GM21447 (cell line): Measurements from ENCODE around the gene OAS1.

ENCODE experiments used
- ATAC-seq: cut with Tn5 transposase; IDR thresholded peaks from one replicate; pipeline ENCODE4 v1.9.1; 2021; ENCODE audit not compliant: unreplicated experiment

The OAS1 gene

DNA sequence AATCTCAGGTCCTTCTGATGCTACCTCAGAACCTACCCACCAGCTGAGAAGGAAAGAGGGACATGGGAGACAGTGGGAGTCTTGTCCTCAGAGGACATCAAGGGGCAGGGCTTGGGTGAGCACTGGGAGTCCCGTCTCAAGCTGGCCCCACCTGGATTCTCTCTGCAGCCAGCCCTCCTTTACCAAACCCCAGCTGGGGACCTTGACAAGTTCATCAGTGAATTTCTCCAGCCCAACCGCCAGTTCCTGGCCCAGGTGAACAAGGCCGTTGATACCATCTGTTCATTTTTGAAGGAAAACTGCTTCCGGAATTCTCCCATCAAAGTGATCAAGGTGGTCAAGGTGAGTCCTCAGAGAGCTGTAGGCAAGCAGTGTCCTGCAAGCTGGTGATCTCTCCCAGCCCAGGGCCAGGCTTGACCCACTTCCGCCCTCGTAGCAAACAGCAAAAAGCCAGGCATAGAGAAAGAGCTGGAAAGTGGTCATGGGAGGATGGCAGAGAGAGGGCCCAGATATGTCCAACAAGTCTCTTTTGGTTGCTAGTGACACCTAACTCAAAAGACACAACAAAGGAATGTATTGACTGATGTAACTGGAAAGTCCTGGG is 57.4 kb downstream of the OAS1 start:
- no peak for ATAC-seq

DNA sequence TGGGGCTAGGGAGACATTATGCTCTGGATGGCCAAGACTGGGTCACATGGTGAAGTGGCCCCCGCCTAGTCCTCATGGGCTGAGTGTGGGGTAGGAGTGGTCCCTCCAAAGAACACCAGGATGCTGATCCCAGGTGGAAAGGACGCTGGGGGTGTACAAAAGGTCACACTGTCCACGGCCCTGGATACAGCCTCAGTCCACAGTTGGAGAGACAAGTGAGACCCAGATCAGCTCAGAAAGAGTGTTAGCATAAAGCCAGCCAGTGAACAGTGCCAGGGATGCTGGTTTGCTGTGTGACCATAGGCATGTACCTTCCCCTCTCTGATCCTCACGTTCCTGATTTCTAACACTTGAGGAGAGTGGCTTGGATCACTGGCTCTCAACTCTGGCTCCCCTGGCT is 58.2 kb downstream of the OAS1 start:
- no peak for ATAC-seq

DNA sequence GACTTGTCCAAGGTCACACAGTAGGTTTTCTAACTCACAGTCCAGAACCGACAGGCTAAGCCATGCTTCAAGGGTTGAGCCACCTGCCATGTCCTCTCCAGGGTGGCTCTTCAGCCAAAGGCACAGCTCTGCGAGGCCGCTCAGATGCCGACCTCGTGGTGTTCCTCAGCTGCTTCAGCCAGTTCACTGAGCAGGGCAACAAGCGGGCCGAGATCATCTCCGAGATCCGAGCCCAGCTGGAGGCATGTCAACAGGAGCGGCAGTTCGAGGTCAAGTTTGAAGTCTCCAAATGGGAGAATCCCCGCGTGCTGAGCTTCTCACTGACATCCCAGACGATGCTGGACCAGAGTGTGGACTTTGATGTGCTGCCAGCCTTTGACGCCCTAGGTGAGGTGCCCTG is 58.9 kb downstream of the OAS1 start:
- no peak for ATAC-seq

DNA sequence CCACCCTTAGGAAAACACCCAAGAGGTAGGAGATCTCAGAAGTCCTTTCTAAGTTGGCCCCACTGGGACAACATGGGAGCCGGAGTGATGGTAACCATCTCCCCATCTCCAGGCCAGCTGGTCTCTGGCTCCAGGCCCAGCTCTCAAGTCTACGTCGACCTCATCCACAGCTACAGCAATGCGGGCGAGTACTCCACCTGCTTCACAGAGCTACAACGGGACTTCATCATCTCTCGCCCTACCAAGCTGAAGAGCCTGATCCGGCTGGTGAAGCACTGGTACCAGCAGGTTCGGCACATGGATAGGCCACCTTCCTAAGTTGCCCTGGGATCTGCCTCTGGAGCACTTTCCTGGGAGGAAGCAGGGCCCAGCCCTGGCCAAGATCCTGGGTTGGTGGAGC is 60.5 kb downstream of the OAS1 start:
- ATAC-seq = no peak

DNA sequence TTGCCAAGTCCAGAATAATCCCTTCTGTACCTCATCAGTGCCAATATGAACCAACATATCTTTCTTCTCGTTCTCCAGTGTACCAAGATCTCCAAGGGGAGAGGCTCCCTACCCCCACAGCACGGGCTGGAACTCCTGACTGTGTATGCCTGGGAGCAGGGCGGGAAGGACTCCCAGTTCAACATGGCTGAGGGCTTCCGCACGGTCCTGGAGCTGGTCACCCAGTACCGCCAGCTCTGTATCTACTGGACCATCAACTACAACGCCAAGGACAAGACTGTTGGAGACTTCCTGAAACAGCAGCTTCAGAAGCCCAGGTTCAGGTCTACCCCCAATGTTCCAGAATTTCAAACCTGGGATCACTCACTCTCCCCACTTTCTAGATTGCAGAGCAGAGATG is 61.1 kb downstream of the OAS1 start:
- ATAC-seq = no peak
